GM12801 (cell line): ENCODE data around the gene SEC14L2.

Source experiments
- CTCF ChIP-seq: IDR thresholded peaks from one replicate; pipeline ENCODE4 v1.5.1; 2011; ENCODE audit warnings: control low read depth; ENCODE audit not compliant: insufficient read length; ENCODE audit errors: extremely low read depth

SEC14L2 gene

GRCh38 chr22:30433773-30434172, 37.0 kb downstream of the SEC14L2 start:
- no peak for TF ChIP-seq CTCF

- no peak for TF ChIP-seq CTCF
These were observed 38.0 kb downstream of the SEC14L2 start for GRCh38 chr22:30434843-30435242.

GRCh38 chr22:30435674-30436126, 38.9 kb downstream of the SEC14L2 start:
- no peak for TF ChIP-seq CTCF

- TF ChIP-seq CTCF: no peak
These were observed 39.4 kb downstream of the SEC14L2 start for GRCh38 chr22:30436196-30436595.

- TF ChIP-seq CTCF: no peak
These were observed 41.7 kb downstream of the SEC14L2 start for GRCh38 chr22:30438559-30438958.

GRCh38 chr22:30439226-30439625, 42.4 kb downstream of the SEC14L2 start:
- TF ChIP-seq CTCF: no peak

- no peak for TF ChIP-seq CTCF
These were observed 43.0 kb downstream of the SEC14L2 start for GRCh38 chr22:30439836-30440235.

GRCh38 chr22:30441088-30441487, 44.3 kb downstream of the SEC14L2 start:
- TF ChIP-seq CTCF: no peak
